ENCODE data around the gene DEFB123. TPM values are rescaled to one million over a fixed set of nuclear protein-coding genes. Genes with fewer than 3 reads are reported as not detected.
"Not testable (repeated sequence)": the region's sequence is repeated elsewhere in the genome, so short reads cannot be mapped to it uniquely, and the experiment has no call there.

Gene DEFB123
- total RNA-seq, 3 donors from 2014 or later: not detected

DNA sequence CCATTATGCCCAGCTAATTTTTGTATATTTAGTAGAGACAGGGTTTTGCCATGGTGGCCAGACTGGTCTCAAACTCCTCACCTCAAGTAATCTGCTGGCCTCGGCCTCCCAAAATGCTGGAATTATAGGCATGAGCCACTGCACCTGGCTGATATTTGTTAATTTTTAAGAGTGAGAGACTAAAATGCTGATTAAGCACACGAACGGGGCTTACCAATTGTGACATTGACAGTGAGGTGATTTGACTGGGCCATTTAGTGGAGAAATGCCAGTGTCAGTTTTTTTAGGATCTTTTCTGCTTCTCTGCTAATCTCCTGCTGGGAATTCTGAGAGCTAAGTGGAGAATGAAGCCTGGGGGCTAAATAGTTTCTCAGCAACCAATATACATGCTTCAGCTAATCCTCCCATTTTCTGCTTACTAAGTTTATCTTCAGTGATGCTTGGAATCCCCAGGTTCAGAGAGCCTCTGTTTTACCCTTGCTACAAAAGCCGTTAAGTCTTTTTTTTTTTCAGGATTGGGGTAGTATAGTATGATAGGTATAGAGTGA lies 9.8 kb upstream of the DEFB123 start:
- intact Hi-C loops (cut with DNase I; ENCODE audit: low total_unique reads): no loop called here
- H3K4me1 ChIP-seq: no peaks in the 10 kb centered on the region
- H3K9me3 ChIP-seq: peaks cover 0 to 8% of the 10 kb centered on the region in 2 donors
- DNase-seq (ENCODE audit: low spot score in 2 of 2): no peak
- H3K36me3 ChIP-seq: no peaks in the 10 kb centered on the region
- no peaks in the 10 kb centered on the region for H3K27me3 ChIP-seq
- no peak overlapping the region for H3K27ac ChIP-seq
- TF ChIP-seq, protein P1, sequence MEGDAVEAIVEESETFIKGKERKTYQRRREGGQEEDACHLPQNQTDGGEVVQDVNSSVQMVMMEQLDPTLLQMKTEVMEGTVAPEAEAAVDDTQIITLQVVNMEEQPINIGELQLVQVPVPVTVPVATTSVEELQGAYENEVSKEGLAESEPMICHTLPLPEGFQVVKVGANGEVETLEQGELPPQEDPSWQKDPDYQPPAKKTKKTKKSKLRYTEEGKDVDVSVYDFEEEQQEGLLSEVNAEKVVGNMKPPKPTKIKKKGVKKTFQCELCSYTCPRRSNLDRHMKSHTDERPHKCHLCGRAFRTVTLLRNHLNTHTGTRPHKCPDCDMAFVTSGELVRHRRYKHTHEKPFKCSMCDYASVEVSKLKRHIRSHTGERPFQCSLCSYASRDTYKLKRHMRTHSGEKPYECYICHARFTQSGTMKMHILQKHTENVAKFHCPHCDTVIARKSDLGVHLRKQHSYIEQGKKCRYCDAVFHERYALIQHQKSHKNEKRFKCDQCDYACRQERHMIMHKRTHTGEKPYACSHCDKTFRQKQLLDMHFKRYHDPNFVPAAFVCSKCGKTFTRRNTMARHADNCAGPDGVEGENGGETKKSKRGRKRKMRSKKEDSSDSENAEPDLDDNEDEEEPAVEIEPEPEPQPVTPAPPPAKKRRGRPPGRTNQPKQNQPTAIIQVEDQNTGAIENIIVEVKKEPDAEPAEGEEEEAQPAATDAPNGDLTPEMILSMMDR (IDR thresholded peaks at IDR 0.05): no peak
- no peak for TF ChIP-seq POLR2AphosphoS5 (IDR thresholded peaks at IDR 0.05)
- H3K4me3 ChIP-seq: no peak overlapping the region

DNA sequence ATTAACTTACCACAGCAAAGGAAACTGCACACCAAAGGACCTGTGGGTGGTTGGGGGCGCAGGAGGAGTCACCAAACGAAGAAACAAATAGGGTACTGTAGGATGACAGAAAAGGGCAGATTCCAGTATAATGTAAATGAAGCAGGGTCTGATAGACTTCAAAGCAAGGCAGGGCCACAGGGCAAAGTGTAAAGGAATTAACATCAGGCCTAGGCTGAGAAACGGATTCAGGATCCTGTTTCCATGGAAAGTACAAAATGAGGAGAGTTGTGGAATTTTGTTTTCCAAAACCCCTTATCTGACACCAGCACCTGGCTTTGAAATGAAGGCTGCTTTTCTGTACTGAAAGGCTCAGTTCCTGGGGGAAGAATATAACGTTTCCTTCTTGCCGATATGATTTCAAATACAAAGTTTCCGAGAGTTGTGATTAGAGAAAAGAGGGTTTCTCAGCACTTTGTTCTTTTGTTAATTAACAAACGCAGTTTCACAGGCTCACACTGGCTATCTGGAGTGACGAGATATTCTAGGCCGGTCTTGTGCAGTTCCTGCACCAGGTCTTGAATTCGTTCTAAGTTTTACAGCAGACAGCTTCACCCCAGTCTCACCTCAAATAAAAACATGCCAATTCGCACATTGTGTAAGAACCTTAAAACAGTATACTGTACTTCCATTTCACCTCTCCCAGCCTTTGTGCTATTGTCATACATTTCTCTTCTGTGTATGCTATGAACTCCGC lies 5.8 kb downstream of the DEFB123 start:
- intact Hi-C loops (cut with DNase I; ENCODE audit: low total_unique reads): no loop called here
- Histone ChIP-seq H3K4me1 (no peaks in the 10 kb centered on the region), H3K9me3 (no peaks in the 10 kb centered on the region), H3K27ac (no peak overlapping the region), H3K36me3 (no peaks in the 10 kb centered on the region), H3K4me3 (no peak overlapping the region), H3K27me3 (no peaks in the 10 kb centered on the region)
- no peak for TF ChIP-seq POLR2A (IDR thresholded peaks at IDR 0.05)
- TF ChIP-seq, protein P1 (IDR thresholded peaks at IDR 0.05): no peak
- no peak for TF ChIP-seq POLR2AphosphoS5 (IDR thresholded peaks at IDR 0.05)
- DNase-seq (ENCODE audit: low spot score in 2 of 2): no peak

DNA sequence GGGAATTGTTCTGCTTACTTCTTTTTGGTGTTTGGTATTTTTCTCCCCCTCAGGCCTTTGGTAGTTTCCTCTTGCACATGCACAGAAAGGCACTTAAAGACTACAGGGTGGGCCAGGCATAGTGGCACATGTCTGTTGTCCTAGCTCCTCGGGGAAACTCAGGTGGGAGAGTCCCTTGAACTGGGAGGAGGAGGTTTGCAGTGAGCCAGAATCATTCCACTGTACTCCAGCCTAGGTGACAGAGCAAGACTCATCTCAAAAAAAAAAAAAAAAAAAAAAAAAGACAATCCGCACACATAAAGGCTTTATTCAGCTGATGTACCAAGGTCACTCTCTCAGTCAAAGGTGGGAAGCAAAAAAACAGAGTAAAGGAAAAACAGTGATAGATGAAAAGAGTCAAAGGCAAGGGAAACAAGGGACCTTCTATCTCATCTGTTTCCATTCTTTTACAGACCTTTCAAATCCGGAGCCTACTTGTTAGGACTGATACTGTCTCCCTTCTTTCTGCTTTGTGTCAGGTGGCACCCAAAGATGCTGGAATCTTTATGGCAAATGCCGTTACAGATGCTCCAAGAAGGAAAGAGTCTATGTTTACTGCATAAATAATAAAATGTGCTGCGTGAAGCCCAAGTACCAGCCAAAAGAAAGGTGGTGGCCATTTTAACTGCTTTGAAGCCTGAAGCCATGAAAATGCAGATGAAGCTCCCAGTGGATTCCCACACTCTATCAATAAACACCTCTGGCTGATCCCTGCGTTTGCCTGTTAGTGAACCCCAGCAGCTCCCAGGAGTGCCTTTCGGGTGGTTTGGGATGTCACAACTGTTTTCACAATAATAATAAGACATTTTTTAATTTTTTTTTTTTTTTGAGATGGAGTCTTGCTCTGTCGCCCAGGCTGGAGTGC lies 9.3 kb downstream of the DEFB123 start:
- no peak overlapping the region for H3K27ac ChIP-seq
- no peaks in the 10 kb centered on the region for H3K36me3 ChIP-seq
- intact Hi-C loops (cut with DNase I; ENCODE audit: low total_unique reads): no loop called here
- DNase-seq (ENCODE audit: low spot score in 2 of 2): no peak
- TF ChIP-seq POLR2A (IDR thresholded peaks at IDR 0.05): no peak
- H3K27me3 ChIP-seq: no peaks in the 10 kb centered on the region
- H3K4me1 ChIP-seq: no peaks in the 10 kb centered on the region
- no peak overlapping the region for H3K4me3 ChIP-seq
- no peaks in the 10 kb centered on the region for H3K9me3 ChIP-seq

DNA sequence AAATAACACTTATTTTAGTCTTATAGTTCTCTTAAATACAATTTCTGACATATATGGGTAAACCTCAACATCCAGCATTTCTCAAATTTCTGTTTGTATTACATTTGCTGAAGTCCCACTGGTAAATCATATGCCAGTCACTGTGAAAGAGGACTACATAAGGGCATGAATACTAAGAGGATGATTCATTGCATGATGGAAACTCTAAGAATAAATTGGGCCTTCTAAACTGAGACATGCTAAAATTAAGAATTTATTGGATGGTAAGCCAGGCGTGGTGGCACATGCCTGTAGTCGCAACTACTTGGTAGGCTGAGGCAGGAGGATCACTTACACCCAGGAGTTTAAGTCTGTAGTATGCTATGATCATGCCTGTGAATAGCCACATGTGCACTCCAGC lies 12.1 kb downstream of the DEFB123 start:
- Histone ChIP-seq H3K4me3 (no peak overlapping the region), H3K9me3 (no peaks in the 10 kb centered on the region), H3K27ac (no peak overlapping the region), H3K36me3 (no peaks in the 10 kb centered on the region), H3K27me3 (no peaks in the 10 kb centered on the region), H3K4me1 (no peaks in the 10 kb centered on the region)
- intact Hi-C loops (cut with DNase I; ENCODE audit: low total_unique reads): no loop called here
- TF ChIP-seq POLR2AphosphoS5 (IDR thresholded peaks at IDR 0.05): no peak
- TF ChIP-seq, protein P1 (IDR thresholded peaks at IDR 0.05): no peak
- TF ChIP-seq POLR2A (IDR thresholded peaks at IDR 0.05): no peak
- no peak for DNase-seq (ENCODE audit: low spot score in 2 of 2)

DNA sequence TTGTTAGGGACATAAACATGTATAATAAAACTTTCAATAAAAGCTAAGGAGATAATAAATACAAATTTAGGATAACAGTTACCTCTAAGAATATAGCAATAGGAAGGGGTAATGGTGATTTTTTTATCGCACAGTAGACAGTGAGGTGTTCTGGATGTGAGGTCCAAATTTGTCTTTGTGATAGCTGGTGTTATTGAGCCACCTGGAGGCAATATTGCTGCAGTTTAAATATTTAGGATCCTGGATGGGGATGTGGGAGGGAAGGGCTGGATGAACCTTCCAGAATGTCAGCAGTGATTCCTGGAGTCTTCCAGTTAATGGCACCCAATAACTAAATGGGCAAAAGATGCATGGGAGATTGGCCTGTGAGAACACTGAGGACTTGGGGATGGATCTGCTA lies 13.9 kb downstream of the DEFB123 start:
- DNase-seq (ENCODE audit: low spot score in 2 of 2): no peak
- H3K4me3 ChIP-seq: no peak overlapping the region
- H3K36me3 ChIP-seq: no peaks in the 10 kb centered on the region
- no peak overlapping the region for H3K27ac ChIP-seq
- H3K27me3 ChIP-seq: no peaks in the 10 kb centered on the region
- H3K9me3 ChIP-seq: no peaks in the 10 kb centered on the region
- TF ChIP-seq POLR2AphosphoS5 (IDR thresholded peaks at IDR 0.05) (no peak), POLR2A (IDR thresholded peaks at IDR 0.05) (no peak)
- TF ChIP-seq, protein P1 (IDR thresholded peaks at IDR 0.05): no peak
- intact Hi-C loops (cut with DNase I; ENCODE audit: low total_unique reads): no loop called here
- H3K4me1 ChIP-seq: no peaks in the 10 kb centered on the region

DNA sequence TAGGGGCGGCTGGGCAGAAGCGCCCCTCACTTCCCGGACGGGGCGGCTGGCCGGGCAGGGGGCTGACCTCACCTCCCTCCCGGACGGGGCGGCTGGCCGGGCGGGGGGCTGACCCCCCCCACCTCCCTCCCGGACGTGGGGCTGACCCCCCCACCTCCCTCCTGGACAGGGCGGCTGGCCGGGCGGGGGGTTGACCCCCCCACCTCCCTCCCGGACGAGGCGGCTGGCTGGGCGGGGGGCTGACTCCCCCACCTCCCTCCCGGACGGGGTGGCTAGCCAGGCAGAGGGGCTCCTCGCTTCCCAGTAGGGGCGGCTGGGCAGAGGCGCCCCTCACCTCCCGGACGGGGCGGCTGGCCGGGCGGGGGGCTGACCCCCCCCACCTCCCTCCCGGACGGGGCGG lies 30.5 kb downstream of the DEFB123 start:
- H3K4me3 ChIP-seq: peak overlapping the region in 1 of 3 donors; percentile 48
- DNase-seq (ENCODE audit: low spot score in 2 of 2); H3K36me3 ChIP-seq; H3K9me3 ChIP-seq; intact Hi-C loops (cut with DNase I; ENCODE audit: low total_unique reads); H3K4me1 ChIP-seq: not testable (repeated sequence)
- peak overlapping the region in 1 of 2 donors; percentile 38 for H3K27ac ChIP-seq
- peaks cover 0 to 10% of the 10 kb centered on the region in 2 donors for H3K27me3 ChIP-seq
